PC-3 (cell line): ENCODE measurements around the gene POP4. TPM values are rescaled to one million over a fixed set of nuclear protein-coding genes. Genes with fewer than 3 reads are reported as not detected.

ENCODE experiments used
- ATAC-seq: fragments of 200-7000 bp; cut with Tn5 transposase; 2 replicates; pipeline ENCODE4 v1.9.1; 2020; ENCODE audit warnings: mild to moderate bottlenecking, moderate library complexity
- BruUV-seq: library from RNA; stranded (reverse); fragments of 400-500 nt; replicated peaks from 2 replicates; lab custom pipeline; 2021; lab: Mats Ljungman, UMichigan
- CTCF ChIA-PET: fragments of 300-600 bp; sonication (Branson Sonifier 250); formaldehyde crosslinking; loops from one replicate; lab custom pipeline; 2022; ENCODE audit warnings: antibody characterized with exemption; lab: Charles Lee
- POLR2A ChIA-PET: fragments of 300-600 bp; sonication (Branson Sonifier 250); formaldehyde crosslinking; loops from one replicate; lab custom pipeline; 2022; ENCODE audit warnings: antibody characterized with exemption; ENCODE audit not compliant: unreplicated experiment; lab: Charles Lee
- DNase-seq: peaks from one replicate; pipeline ENCODE4 v3.0.0-alpha.2; 2015
- H2AFZ ChIP-seq: fragments of 300-600 bp; sonication (generic); 2 replicates; pipeline ENCODE4 v1.6.0; 2016; ENCODE audit warnings: antibody characterized with exemption, low read length
- H3F3A ChIP-seq: fragments of 300-600 bp; sonication (generic); one replicate; pipeline ENCODE4 v1.6.0; 2017; ENCODE audit warnings: antibody characterized with exemption, low read length, control low read depth, mild to moderate bottlenecking; ENCODE audit not compliant: unreplicated experiment
- H3K27ac ChIP-seq: fragments of 300-600 bp; sonication (generic); 2 replicates; pipeline ENCODE4 v1.5.1; 2016; ENCODE audit warnings: mild to moderate bottlenecking, low read length
- H3K27me3 ChIP-seq: fragments of 300-600 bp; sonication (generic); 2 replicates; pipeline ENCODE4 v1.6.1; 2016; ENCODE audit warnings: low read length, mixed read lengths
- H3K36me3 ChIP-seq: fragments of 300-600 bp; sonication (generic); 2 replicates; pipeline ENCODE4 v1.6.1; 2016; ENCODE audit warnings: low read depth, mixed run types, low read length, mixed read lengths
- H3K4me1 ChIP-seq: fragments of 300-600 bp; sonication (generic); 2 replicates; pipeline ENCODE4 v1.5.1; 2016; ENCODE audit warnings: low read length; ENCODE audit not compliant: insufficient read depth
- H3K4me2 ChIP-seq: fragments of 300-600 bp; sonication (generic); 2 replicates; pipeline ENCODE4 v1.6.0; 2016; ENCODE audit warnings: low read length
- H3K4me3 ChIP-seq: fragments of 300-600 bp; sonication (generic); 2 replicates; pipeline ENCODE4 v1.5.1; 2016; ENCODE audit warnings: mild to moderate bottlenecking, low read length, mixed read lengths
- H3K79me2 ChIP-seq: fragments of 300-600 bp; sonication (generic); 2 replicates; pipeline ENCODE4 v1.6.1; 2017; ENCODE audit warnings: low read length, mixed read lengths
- H3K9ac ChIP-seq: fragments of 300-600 bp; sonication (generic); 2 replicates; pipeline ENCODE4 v1.6.0; 2016; ENCODE audit warnings: mild to moderate bottlenecking, low read length
- H3K9me2 ChIP-seq: fragments of 300-600 bp; sonication (generic); replicated peaks from 2 replicates; pipeline ENCODE4 v1.6.1; 2016; ENCODE audit warnings: mixed run types, low read length, mixed read lengths
- H3K9me3 ChIP-seq: fragments of 300-600 bp; sonication (generic); 2 replicates; pipeline ENCODE4 v1.6.1; 2016; ENCODE audit warnings: low read length, mixed read lengths
- H4K20me1 ChIP-seq: fragments of 300-600 bp; sonication (generic); 2 replicates; pipeline ENCODE4 v1.6.1; 2016; ENCODE audit warnings: low read length, mixed read lengths
- EZH2 ChIP-seq: fragments of 300-600 bp; sonication (generic); IDR thresholded peaks from one replicate; pipeline ENCODE4 v1.6.1; 2017; ENCODE audit warnings: antibody characterized with exemption, mild to moderate bottlenecking, low read length; ENCODE audit not compliant: unreplicated experiment
- EZH2phosphoT487 ChIP-seq: fragments of 300-600 bp; sonication (generic); IDR thresholded peaks from 2 replicates; pipeline ENCODE4 v1.6.1; 2018; ENCODE audit warnings: mild to moderate bottlenecking, antibody characterized with exemption, low read length, borderline replicate concordance
- intact Hi-C: fragments of 100-400 bp; cut with micrococcal nuclease; formaldehyde crosslinking; loops from 2 replicates; pipeline ENCODE4 v1.9.0; 2023
- total RNA-seq: library from RNA; depleted of rRNA; stranded (reverse); fragments of >200 nt; gene quantifications from 2 replicates; pipeline ENCODE4 v1.2.3, GENCODE V29; 2014
- TF ChIP-seq, protein P1 (sequence below): fragments of 300-600 bp; sonication (generic); conservative IDR thresholded peaks from 2 replicates; pipeline ENCODE4 v1.5.1; 2017; ENCODE audit warnings: antibody characterized with exemption, low read depth, mild to moderate bottlenecking, low read length

POP4 gene
- total RNA-seq, 1 experiment from 2014 or later, result 115 TPM

DNA sequence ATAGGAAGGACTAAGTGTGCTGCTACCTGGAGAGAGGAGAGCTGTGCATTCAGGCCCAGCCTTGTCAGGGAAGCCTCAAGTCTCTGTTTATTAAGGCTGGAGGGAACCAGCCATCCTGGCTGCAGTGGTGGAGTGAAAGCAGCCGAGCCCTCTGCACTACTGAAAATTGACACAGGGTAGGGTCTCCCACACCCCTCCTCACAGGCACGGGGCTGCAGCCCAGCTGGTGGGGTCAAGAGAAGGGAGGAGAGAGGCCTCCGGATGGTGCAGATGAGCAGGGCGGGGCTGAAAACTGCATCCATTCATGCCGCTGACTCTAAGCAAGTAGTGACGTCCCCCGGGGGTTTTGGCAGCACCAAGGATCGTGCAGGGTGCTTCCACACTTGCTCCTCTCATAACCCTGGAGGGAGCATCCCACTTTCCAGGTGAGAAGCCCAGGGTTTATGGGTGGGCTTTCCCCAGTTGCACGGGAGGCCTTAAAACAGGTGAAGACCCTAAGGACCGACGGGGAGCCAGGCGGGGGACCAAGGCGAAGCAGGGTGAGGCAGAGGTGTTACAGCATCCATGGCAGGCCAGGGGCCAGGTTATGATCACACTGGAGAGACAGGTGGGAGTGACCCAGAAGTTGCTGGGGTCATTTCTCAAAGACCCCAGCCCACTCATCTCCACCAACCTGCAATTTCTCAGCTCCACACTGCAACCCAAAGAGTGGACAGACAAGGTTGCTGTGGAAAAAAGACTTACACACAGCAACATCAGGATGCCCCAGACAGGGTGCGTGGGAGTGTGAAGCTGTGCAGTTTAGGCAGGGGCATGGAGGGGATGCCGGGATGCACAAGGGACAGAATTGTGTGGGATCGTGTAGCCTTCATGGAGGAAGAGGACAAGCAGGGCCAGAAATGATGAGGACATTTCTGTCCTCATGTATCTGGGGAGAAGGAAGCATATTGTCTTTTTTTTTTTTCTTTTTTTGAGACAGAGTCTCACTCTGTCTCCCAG is 43.5 kb upstream of the POP4 start:
- no peak overlapping the region for H3K4me3 ChIP-seq
- H3K27me3 ChIP-seq, result peaks cover 19% of the 10 kb centered on the region
- H3K4me1 ChIP-seq, result no peaks in the 10 kb centered on the region
- H3K27ac ChIP-seq, result no peak overlapping the region
- H3F3A ChIP-seq, result no peaks in the 10 kb centered on the region
- TF ChIP-seq EZH2, result no peak
- no peak for TF ChIP-seq EZH2phosphoT487
- TF ChIP-seq, protein P1, sequence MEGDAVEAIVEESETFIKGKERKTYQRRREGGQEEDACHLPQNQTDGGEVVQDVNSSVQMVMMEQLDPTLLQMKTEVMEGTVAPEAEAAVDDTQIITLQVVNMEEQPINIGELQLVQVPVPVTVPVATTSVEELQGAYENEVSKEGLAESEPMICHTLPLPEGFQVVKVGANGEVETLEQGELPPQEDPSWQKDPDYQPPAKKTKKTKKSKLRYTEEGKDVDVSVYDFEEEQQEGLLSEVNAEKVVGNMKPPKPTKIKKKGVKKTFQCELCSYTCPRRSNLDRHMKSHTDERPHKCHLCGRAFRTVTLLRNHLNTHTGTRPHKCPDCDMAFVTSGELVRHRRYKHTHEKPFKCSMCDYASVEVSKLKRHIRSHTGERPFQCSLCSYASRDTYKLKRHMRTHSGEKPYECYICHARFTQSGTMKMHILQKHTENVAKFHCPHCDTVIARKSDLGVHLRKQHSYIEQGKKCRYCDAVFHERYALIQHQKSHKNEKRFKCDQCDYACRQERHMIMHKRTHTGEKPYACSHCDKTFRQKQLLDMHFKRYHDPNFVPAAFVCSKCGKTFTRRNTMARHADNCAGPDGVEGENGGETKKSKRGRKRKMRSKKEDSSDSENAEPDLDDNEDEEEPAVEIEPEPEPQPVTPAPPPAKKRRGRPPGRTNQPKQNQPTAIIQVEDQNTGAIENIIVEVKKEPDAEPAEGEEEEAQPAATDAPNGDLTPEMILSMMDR, result no peak
- BruUV-seq, result no TSS peak
- H3K36me3 ChIP-seq, result no peaks in the 10 kb centered on the region
- ATAC-seq (no peak), DNase-seq (no peak)
- H2AFZ ChIP-seq, result no peak overlapping the region
- POLR2A ChIA-PET, result no interaction called here
- CTCF ChIA-PET, result no interaction called here
- H3K79me2 ChIP-seq, result no peaks in the 10 kb centered on the region
- intact Hi-C loops, result no loop called here
- H4K20me1 ChIP-seq, result no peaks in the 10 kb centered on the region
- no peak overlapping the region for H3K9ac ChIP-seq
- H3K9me3 ChIP-seq, result no peaks in the 10 kb centered on the region
- H3K4me2 ChIP-seq, result no peak overlapping the region
- no peaks in the 10 kb centered on the region for H3K9me2 ChIP-seq

DNA sequence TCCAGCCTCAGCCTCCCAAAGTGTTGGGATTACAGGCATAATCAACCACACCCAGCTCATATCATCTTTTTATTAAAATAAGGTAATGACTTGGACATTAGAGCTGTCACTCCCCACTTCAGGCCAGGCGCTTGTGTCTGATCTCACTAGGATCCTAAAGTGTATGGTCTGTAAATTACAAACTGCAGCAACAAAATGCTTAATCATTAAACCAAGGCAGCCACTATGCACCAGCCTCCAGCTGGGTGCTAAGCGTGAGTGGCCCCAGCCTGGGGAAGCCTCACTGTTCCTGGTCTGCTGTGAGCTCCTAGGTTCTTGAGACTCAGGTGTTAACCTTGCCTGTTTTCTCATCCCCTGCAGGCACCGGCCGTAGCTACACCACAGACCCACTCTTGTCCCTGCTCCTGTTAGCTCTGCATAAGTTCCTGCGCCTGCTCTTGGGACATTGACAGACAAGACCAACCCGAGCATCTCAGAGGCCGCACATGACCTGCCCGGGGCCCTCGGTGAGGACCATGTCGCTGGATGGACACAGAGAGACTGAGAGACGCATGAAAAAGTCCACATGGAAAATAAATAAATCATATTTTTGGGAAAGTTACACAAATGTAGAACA is 42.5 kb upstream of the POP4 start:
- no peaks in the 10 kb centered on the region for H4K20me1 ChIP-seq
- intact Hi-C loops, result no loop called here
- POLR2A ChIA-PET, result no interaction called here
- no peak overlapping the region for H3K4me3 ChIP-seq
- no peaks in the 10 kb centered on the region for H3K9me2 ChIP-seq
- ATAC-seq (no peak), DNase-seq (no peak)
- H2AFZ ChIP-seq, result no peak overlapping the region
- CTCF ChIA-PET, result no interaction called here
- no peaks in the 10 kb centered on the region for H3K9me3 ChIP-seq
- no peaks in the 10 kb centered on the region for H3K79me2 ChIP-seq
- TF ChIP-seq, protein P1, result no peak
- TF ChIP-seq EZH2 (no peak), EZH2phosphoT487 (no peak)
- no peak overlapping the region for H3K27ac ChIP-seq
- H3F3A ChIP-seq, result no peaks in the 10 kb centered on the region
- no peaks in the 10 kb centered on the region for H3K4me1 ChIP-seq
- no peaks in the 10 kb centered on the region for H3K36me3 ChIP-seq
- no peak overlapping the region for H3K9ac ChIP-seq
- no peak overlapping the region for H3K4me2 ChIP-seq
- no TSS peak for BruUV-seq
- peaks cover 25% of the 10 kb centered on the region for H3K27me3 ChIP-seq
